Stimulated activated CD8-positive, alpha-beta memory T cell treated with anti-CD3 and anti-CD28 coated beads, Interleukin-4, amount 100 ng/mL, for 24 hours (primary cell): ENCODE measurements around the gene SLC32A1.

Experiments used
- DNase-seq: peaks from one replicate; pipeline ENCODE4 v3.0.0-alpha.2; 2020; ENCODE audit warnings: low read depth

Gene SLC32A1

GRCh38 chr20:38725148-38725901, 1.0 kb downstream of the SLC32A1 start:
- DNase-seq, result no peak

- DNase-seq, result peak; percentile 21
Measured at GRCh38 chr20:38725931-38726803, 1.9 kb downstream of the SLC32A1 start.

- peak; percentile 56 for DNase-seq
Measured at GRCh38 chr20:38726804-38727606, 2.7 kb downstream of the SLC32A1 start.

GRCh38 chr20:38727607-38728190, 3.4 kb downstream of the SLC32A1 start:
- no peak for DNase-seq

- DNase-seq, result no peak
Measured at GRCh38 chr20:38728191-38728781, 4.0 kb downstream of the SLC32A1 start.

- no peak for DNase-seq
Measured at GRCh38 chr20:38728911-38729642, 4.8 kb downstream of the SLC32A1 start.

GRCh38 chr20:38729767-38730166, 5.5 kb downstream of the SLC32A1 start:
- no peak for DNase-seq

GRCh38 chr20:38730167-38730988, 6.1 kb downstream of the SLC32A1 start:
- no peak for DNase-seq

GRCh38 chr20:38730989-38731737, 6.9 kb downstream of the SLC32A1 start:
- peak; percentile 73 for DNase-seq

- no peak for DNase-seq
Measured at GRCh38 chr20:38731738-38732113, 7.4 kb downstream of the SLC32A1 start.

GRCh38 chr20:38732981-38733380, 8.7 kb downstream of the SLC32A1 start:
- no peak for DNase-seq

GRCh38 chr20:38735172-38735571, 10.9 kb downstream of the SLC32A1 start:
- DNase-seq, result no peak

- DNase-seq, result no peak
Measured at GRCh38 chr20:38737887-38738286, 13.6 kb downstream of the SLC32A1 start.

GRCh38 chr20:38745757-38746156, 21.5 kb downstream of the SLC32A1 start:
- DNase-seq, result no peak

GRCh38 chr20:38747495-38748096, 23.3 kb downstream of the SLC32A1 start:
- no peak for DNase-seq

GRCh38 chr20:38748097-38748860, 24.0 kb downstream of the SLC32A1 start, which contains the start of gene ACTR5:
TSS of gene ACTR5 (plus strand) at chr20:38748460. CDS start at chr20:38748479, 19 bp downstream.
- DNase-seq, result peak; percentile 95

GRCh38 chr20:38748861-38749149, 24.5 kb downstream of the SLC32A1 start:
- DNase-seq, result peak; percentile 32

- no peak for DNase-seq
Measured at GRCh38 chr20:38751360-38751976, 27.2 kb downstream of the SLC32A1 start.
